H1 (cell line): Measurements from ENCODE around the gene STAC. TPM values are rescaled to one million over a fixed set of nuclear protein-coding genes. Genes with fewer than 3 reads are reported as not detected.

Experiments
- CTCF ChIA-PET: fragments of 300-600 bp; sonication (Branson Sonifier 250); formaldehyde crosslinking; loops from one replicate; lab custom pipeline; 2021; ENCODE audit not compliant: partially characterized antibody; lab: Charles Lee
- POLR2A ChIA-PET: fragments of 300-600 bp; sonication (Branson Sonifier 250); formaldehyde crosslinking; loops from one replicate; lab custom pipeline; 2021; ENCODE audit warnings: inconsistent platforms; ENCODE audit not compliant: partially characterized antibody; lab: Charles Lee
- DNase-seq, 2 experiments: peaks; one replicate each; pipeline versions ENCODE4 v3.0.0 to v3.0.0-alpha.2; 2010 to 2022; ENCODE audit warnings: low spot score in 2 of 2, low read depth in 1 of 2, mixed read lengths in 1 of 2
- FAIRE-seq: peaks from 2 replicates; lab custom pipeline; 2011; peaks lifted over from hg19 to GRCh38; lab: Jason Lieb, UNC
- H2AFZ ChIP-seq: 2 replicates; pipeline ENCODE4 v1.8.1; 2012; ENCODE audit warnings: low read length, inconsistent platforms
- H2AK5ac ChIP-seq: 2 replicates; pipeline ENCODE4 v1.6.1; 2013; ENCODE audit warnings: low read depth, low read length
- H2BK120ac ChIP-seq: replicated peaks from 2 replicates; pipeline ENCODE3; 2013; ENCODE audit warnings: low read depth, low read length, inconsistent platforms
- H2BK12ac ChIP-seq: 2 replicates; pipeline ENCODE4 v1.6.1; 2013; ENCODE audit warnings: low read depth, low read length
- H2BK15ac ChIP-seq: 2 replicates; pipeline ENCODE4 v1.6.1; 2013; ENCODE audit warnings: low read length
- H2BK20ac ChIP-seq: 2 replicates; pipeline ENCODE4 v1.6.1; 2013; ENCODE audit warnings: low read length
- H2BK5ac ChIP-seq: 2 replicates; pipeline ENCODE4 v1.6.1; 2013; ENCODE audit warnings: low read depth, low read length
- H3K14ac ChIP-seq: 2 replicates; pipeline ENCODE4 v1.6.1; 2013; ENCODE audit warnings: inconsistent platforms; ENCODE audit not compliant: insufficient read length
- H3K18ac ChIP-seq: 2 replicates; pipeline ENCODE4 v1.6.1; 2013; ENCODE audit warnings: low read length; ENCODE audit errors: extremely low read depth
- H3K23ac ChIP-seq: 2 replicates; pipeline ENCODE4 v1.6.1; 2013; ENCODE audit warnings: inconsistent platforms; ENCODE audit not compliant: insufficient read length
- H3K23me2 ChIP-seq: 2 replicates; pipeline ENCODE4 v1.6.1; 2013; ENCODE audit warnings: low read depth, low read length
- H3K27ac ChIP-seq: 2 replicates; pipeline ENCODE4 v1.6.1; 2011; ENCODE audit warnings: low read depth, low read length, inconsistent platforms
- H3K27me3 ChIP-seq, 4 experiments: replicated peaks in 1 of 4; 1 replicate in 1 of 4; 2 replicates in 3 of 4; pipeline versions ENCODE4 v1.6.1 to v1.8.1; 2011 to 2013; ENCODE audit warnings: low read length in 3 of 4, mild to moderate bottlenecking in 3 of 4, inconsistent platforms in 2 of 4, mixed read lengths in 2 of 4, moderate library complexity in 1 of 4; ENCODE audit not compliant: control insufficient read depth in 3 of 4, insufficient read depth in 3 of 4; ENCODE audit errors: extremely low read depth in 1 of 4
- H3K36me3 ChIP-seq, 4 experiments: 2 replicates each; pipeline versions ENCODE4 v1.6.1 to v1.8.1; 2011 to 2013; ENCODE audit warnings: mild to moderate bottlenecking in 4 of 4, low read length in 3 of 4, moderate library complexity in 2 of 4, control low read depth in 1 of 4, inconsistent platforms in 1 of 4; ENCODE audit not compliant: insufficient read depth in 4 of 4, control insufficient read depth in 2 of 4
- H3K4ac ChIP-seq: replicated peaks from 2 replicates; pipeline ENCODE3; 2013; ENCODE audit warnings: low read length, low read depth, mixed read lengths, inconsistent platforms; ENCODE audit not compliant: insufficient read length
- H3K4me1 ChIP-seq, 4 experiments: replicated peaks in 1 of 4; 1 replicate in 1 of 4; 2 replicates in 3 of 4; pipeline versions ENCODE4 v1.6.1 to v1.8.1; 2011 to 2013; ENCODE audit warnings: low read length in 3 of 4, inconsistent platforms in 2 of 4, mixed read lengths in 1 of 4; ENCODE audit not compliant: insufficient read depth in 4 of 4, control insufficient read depth in 3 of 4
- H3K4me2 ChIP-seq, 2 experiments: 2 replicates each; pipeline versions ENCODE4 v1.6.1 to v1.8.1; 2011 to 2013; ENCODE audit warnings: low read depth in 2 of 2, low read length in 2 of 2, control low read depth in 1 of 2, inconsistent platforms in 1 of 2, mild to moderate bottlenecking in 1 of 2; ENCODE audit not compliant: insufficient read depth in 1 of 2
- H3K4me3 ChIP-seq, 4 experiments: fragments of 200-600, 300-600 bp in 1 of 4; sonication (generic), shearing (Covaris generic), sonication (Bioruptor Twin) in 1 of 4; 2 replicates each; pipeline versions ENCODE4 v1.5.1 to v1.8.1; 2011 to 2016; ENCODE audit warnings: low read length in 4 of 4, low read depth in 3 of 4, control low read depth in 2 of 4, inconsistent platforms in 2 of 4, mild to moderate bottlenecking in 2 of 4, mixed read lengths in 1 of 4, moderate library complexity in 1 of 4; ENCODE audit not compliant: insufficient read depth in 2 of 4; ENCODE audit errors: extremely low read depth in 1 of 4
- H3K56ac ChIP-seq: replicated peaks from 2 replicates; pipeline ENCODE3; 2013; ENCODE audit warnings: low read depth, mild to moderate bottlenecking, mixed read lengths, low read length, inconsistent platforms; ENCODE audit not compliant: insufficient read length
- H3K79me1 ChIP-seq: 2 replicates; pipeline ENCODE4 v1.6.1; 2013; ENCODE audit warnings: low read depth, low read length, control low read depth
- H3K79me2 ChIP-seq, 2 experiments: 2 replicates each; pipeline versions ENCODE4 v1.6.1 to v1.8.1; 2012 to 2013; ENCODE audit warnings: low read length in 2 of 2, mild to moderate bottlenecking in 2 of 2, inconsistent platforms in 1 of 2; ENCODE audit not compliant: insufficient read depth in 2 of 2, control insufficient read depth in 1 of 2
- H3K9ac ChIP-seq, 4 experiments: replicated peaks in 1 of 4; 1 replicate in 1 of 4; 2 replicates in 3 of 4; pipeline versions ENCODE4 v1.6.1 to v1.8.1; 2011 to 2013; ENCODE audit warnings: low read depth in 3 of 4, low read length in 3 of 4, control low read depth in 2 of 4, mild to moderate bottlenecking in 2 of 4, moderate library complexity in 2 of 4, inconsistent platforms in 1 of 4; ENCODE audit errors: extremely low read depth in 1 of 4
- H3K9me3 ChIP-seq, 2 experiments: 2 replicates each; pipeline versions ENCODE4 v1.6.1 to v1.8.1; 2012 to 2013; ENCODE audit warnings: mild to moderate bottlenecking in 2 of 2, moderate library complexity in 2 of 2, control low read depth in 1 of 2, inconsistent platforms in 1 of 2, low read depth in 1 of 2, low read length in 1 of 2, mixed read lengths in 1 of 2; ENCODE audit not compliant: insufficient read depth in 2 of 2
- H4K20me1 ChIP-seq, 2 experiments: replicated peaks in 1 of 2; 2 replicates each; pipeline versions ENCODE3 to v1.8.1; 2011 to 2013; ENCODE audit warnings: inconsistent platforms in 2 of 2, low read length in 2 of 2, mild to moderate bottlenecking in 1 of 2; ENCODE audit not compliant: insufficient read depth in 2 of 2, control insufficient read depth in 1 of 2
- H4K5ac ChIP-seq: 2 replicates; pipeline ENCODE4 v1.6.1; 2013; ENCODE audit warnings: low read length, low read depth, mixed read lengths, inconsistent platforms; ENCODE audit not compliant: insufficient read length
- H4K8ac ChIP-seq: 2 replicates; pipeline ENCODE4 v1.8.0; 2013; ENCODE audit warnings: mild to moderate bottlenecking, moderate library complexity, low read length, inconsistent platforms; ENCODE audit not compliant: insufficient read depth; ENCODE audit errors: extremely low read depth
- H4K91ac ChIP-seq: replicated peaks from 2 replicates; pipeline ENCODE3; 2013; ENCODE audit warnings: low read length, mixed read lengths, inconsistent platforms; ENCODE audit not compliant: insufficient read length
- ASH2L ChIP-seq: fragments of 200-600, 300-600 bp; sonication (generic); IDR thresholded peaks from one replicate; pipeline ENCODE4 v1.7.1; 2017; ENCODE audit warnings: low read length
- BCL11A ChIP-seq, 2 experiments: IDR thresholded peaks; one replicate each; pipeline ENCODE4 v1.6.1; 2011; ENCODE audit warnings: low read depth in 2 of 2, low read length in 2 of 2, mild to moderate bottlenecking in 2 of 2
- CBX5 ChIP-seq: fragments of 300-800, 300-1000 bp; sonication (generic); IDR thresholded peaks from 2 replicates; pipeline ENCODE4 v1.7.1; 2016; ENCODE audit warnings: antibody characterized with exemption, low read length, low read depth
- CEBPB ChIP-seq: IDR thresholded peaks from 2 replicates; pipeline ENCODE4 v1.6.1; 2012; ENCODE audit warnings: low read depth, low read length
- E2F6 ChIP-seq: IDR thresholded peaks from 2 replicates; pipeline ENCODE4 v1.6.1; 2012; ENCODE audit warnings: inconsistent platforms
- JUN ChIP-seq: IDR thresholded peaks from 2 replicates; pipeline ENCODE4 v1.6.1; 2011; ENCODE audit warnings: low read depth, mild to moderate bottlenecking, improper control_type of control experiment, low read length
- PHF8 ChIP-seq: fragments of 200-600 bp; sonication (generic); conservative IDR thresholded peaks from 2 replicates; pipeline ENCODE4 v1.7.1; 2012; ENCODE audit warnings: low read depth, mild to moderate bottlenecking, inconsistent platforms, low read length, moderate library complexity
- RBBP5 ChIP-seq: IDR thresholded peaks from 2 replicates; pipeline ENCODE4 v1.7.1; 2012; ENCODE audit warnings: low read depth, mild to moderate bottlenecking, inconsistent platforms, low read length, moderate library complexity, borderline replicate concordance
- RFX5 ChIP-seq: IDR thresholded peaks from 2 replicates; pipeline ENCODE4 v1.6.1; 2011; ENCODE audit warnings: low read depth, low read length, improper control_type of control experiment, borderline replicate concordance
- SAP30 ChIP-seq: fragments of 300-600 bp; sonication (generic); IDR thresholded peaks from 2 replicates; pipeline ENCODE4 v1.7.1; 2012; ENCODE audit warnings: low read length, moderate library complexity, mild to moderate bottlenecking, inconsistent platforms; ENCODE audit not compliant: insufficient read depth, insufficient replicate concordance
- SIX5 ChIP-seq: IDR thresholded peaks from 2 replicates; pipeline ENCODE4 v1.6.1; 2011; ENCODE audit warnings: mild to moderate bottlenecking, low read depth, low read length
- SP2 ChIP-seq: IDR thresholded peaks from 2 replicates; pipeline ENCODE4 v1.6.1; 2012; ENCODE audit warnings: mild to moderate bottlenecking, low read length, inconsistent platforms
- SRF ChIP-seq: IDR thresholded peaks from 2 replicates; pipeline ENCODE4 v1.6.1; 2011; ENCODE audit warnings: mild to moderate bottlenecking, low read depth, low read length, moderate library complexity
- TAF1 ChIP-seq: IDR thresholded peaks from 2 replicates; pipeline ENCODE4 v1.6.1; 2011; ENCODE audit warnings: mild to moderate bottlenecking, low read depth, low read length
- TEAD4 ChIP-seq: IDR thresholded peaks from 2 replicates; pipeline ENCODE4 v1.6.1; 2012; ENCODE audit warnings: low read depth, low read length, inconsistent platforms, mixed read lengths
- WGBS, 2 experiments: shearing (Covaris generic) in 1 of 2; methylation state at CpG; one replicate each; pipeline versions ENCODE4 v1.1.6 to v1.1.7; 2013 to 2015; ENCODE audit warnings: low lambda C conversion rate in 2 of 2, mixed read lengths in 2 of 2, inconsistent platforms in 1 of 2, low coverage in 1 of 2, missing lambda C conversion rate in 1 of 2; ENCODE audit not compliant: insufficient replicate concordance in 2 of 2, insufficient coverage in 1 of 2, insufficient read length in 1 of 2; ENCODE audit errors: extremely low coverage in 1 of 2, missing lambda C conversion rate in 1 of 2; 5-methylcytosine and 5-hydroxymethylcytosine counted together
- polyA plus RNA-seq, 7 experiments: library from polyadenylated mRNA; depleted of rRNA in 3 of 7; stranded (reverse) in 5 of 7; unstranded in 2 of 7; fragments of >200 nt in 5 of 7; fragments of 200-250 nt in 2 of 7; gene quantifications; 1 replicate in 5 of 7; 2 replicates in 1 of 7; 4 replicates in 1 of 7; pipeline versions ENCODE4 v1.2.1 to v1.2.3, GENCODE V29; 2011 to 2013; ENCODE audit warnings: missing spikeins in 2 of 7, mixed read lengths in 2 of 7
- total RNA-seq: library from RNA; stranded (reverse); fragmentation: NEBNext Ultra II Directional; extraction: Animal tissue kit (Norgen Biotek cat#: 25700); gene quantifications from 2 replicates; pipeline ENCODE4 v1.2.1, GENCODE V29; 2021

Gene STAC
- total and polyA plus RNA-seq, 2 of the 8 experiments (the other 6 are each of a cell fraction or from before 2014, with no cell fraction given) = 8.0 to 18.1 TPM

GRCh38 chr3:36546226-36546625 is 165.9 kb downstream of the STAC start:
- FAIRE-seq (no peak), DNase-seq (no peak)
- TF ChIP-seq SAP30 = no peak
- no peak for TF ChIP-seq TEAD4
- TF ChIP-seq RFX5 = no peak
- no peak for TF ChIP-seq E2F6
- no peak for TF ChIP-seq SP2
- TF ChIP-seq SIX5 = no peak
- no peak for TF ChIP-seq BCL11A (IDR thresholded peaks at IDR 0.05; ENCODE audit: low read depth in 2 of 2, low read length in 2 of 2)
- no peak for TF ChIP-seq JUN
- no peak for TF ChIP-seq ASH2L
- TF ChIP-seq CBX5 = no peak
- no peak for TF ChIP-seq SRF
- TF ChIP-seq PHF8 = no peak
- TF ChIP-seq CEBPB = no peak
- TF ChIP-seq RBBP5 = no peak
- TF ChIP-seq TAF1 = no peak

More at GRCh38 chr3:36546226-36546625, 165.9 kb downstream of the STAC start:
- no peak overlapping the region for H3K4me3 ChIP-seq
- H3K9me3 ChIP-seq = peaks cover 0 to 5% of the 10 kb centered on the region in 2 experiments; a peak in 1 of 4 replicates
- ChIA-PET CTCF (interaction anchor here (0.6 to 0.8 kb wide), 2 partner anchors 85 to 174 kb away, joined by 3 read pairs; no protein-coding TSS in a partner anchor), POLR2A (no interaction called here)
- H3K23ac ChIP-seq = no peak overlapping the region
- no peak overlapping the region for H3K4ac ChIP-seq
- no peak overlapping the region for H2BK15ac ChIP-seq
- no peak overlapping the region for H3K14ac ChIP-seq
- H4K20me1 ChIP-seq = no peaks in the 10 kb centered on the region
- no peaks in the 10 kb centered on the region for H3K79me2 ChIP-seq
- no peak overlapping the region for H2BK120ac ChIP-seq
- no peak overlapping the region for H2AFZ ChIP-seq
- 0 out of 8 replicates have a peak, but pooled peaks cover 0 to 2% (median 0%) of the 10 kb centered on the region in 4 experiments for H3K36me3 ChIP-seq
- no peak overlapping the region for H3K27ac ChIP-seq
- H3K56ac ChIP-seq = no peak overlapping the region
- no peak overlapping the region for H2BK12ac ChIP-seq
- H3K23me2 ChIP-seq = peaks cover 2% of the 10 kb centered on the region; the same call in 1 of the 2 replicates
- no peak overlapping the region for H4K91ac ChIP-seq
- no peak overlapping the region for H2AK5ac ChIP-seq
- H2BK5ac ChIP-seq = no peak overlapping the region
- no peaks in the 10 kb centered on the region for H3K27me3 ChIP-seq
- no peak overlapping the region for H4K8ac ChIP-seq
- no peaks in the 10 kb centered on the region for H3K4me1 ChIP-seq
- H4K5ac ChIP-seq = no peak overlapping the region
- no peaks in the 10 kb centered on the region; the same call in 1 of the 2 replicates for H3K79me1 ChIP-seq
- no peak overlapping the region for H3K9ac ChIP-seq
- no peak overlapping the region for H2BK20ac ChIP-seq
- WGBS, 2 experiments = 81% methylated on average over 5 of the region's 5 CpGs; no CpG with 5 or more reads in 1 of the 2 experiments
- no peak overlapping the region for H3K4me2 ChIP-seq
- no peak overlapping the region for H3K18ac ChIP-seq
